Ishikawa (cell line): Measurements from ENCODE around the gene HMX1.

Source experiments
- CREB1 ChIP-seq: IDR thresholded peaks from 2 replicates; pipeline ENCODE4 v1.6.1; 2012; ENCODE audit warnings: low read depth
- EGR1 ChIP-seq: IDR thresholded peaks from 2 replicates; pipeline ENCODE4 v1.6.1; 2012
- EP300 ChIP-seq: IDR thresholded peaks from 2 replicates; pipeline ENCODE4 v1.6.1; 2012; ENCODE audit warnings: borderline replicate concordance
- NFIC ChIP-seq: IDR thresholded peaks from 2 replicates; pipeline ENCODE4 v1.6.1; 2012
- TAF1 ChIP-seq: IDR thresholded peaks from 2 replicates; pipeline ENCODE4 v1.6.1; 2012; ENCODE audit warnings: low read depth, mild to moderate bottlenecking
- TCF12 ChIP-seq: IDR thresholded peaks from 2 replicates; pipeline ENCODE4 v1.6.1; 2012; ENCODE audit warnings: low read depth
- YY1 ChIP-seq: IDR thresholded peaks from 2 replicates; pipeline ENCODE4 v1.6.1; 2012; ENCODE audit warnings: low read depth
- ZBTB7A ChIP-seq: IDR thresholded peaks from 2 replicates; pipeline ENCODE4 v1.6.1; 2012; ENCODE audit warnings: low read depth
- TF ChIP-seq, protein P1 (sequence below): IDR thresholded peaks from 2 replicates; pipeline ENCODE4 v1.6.1; 2012; ENCODE audit warnings: low read depth, mild to moderate bottlenecking

DNA sequence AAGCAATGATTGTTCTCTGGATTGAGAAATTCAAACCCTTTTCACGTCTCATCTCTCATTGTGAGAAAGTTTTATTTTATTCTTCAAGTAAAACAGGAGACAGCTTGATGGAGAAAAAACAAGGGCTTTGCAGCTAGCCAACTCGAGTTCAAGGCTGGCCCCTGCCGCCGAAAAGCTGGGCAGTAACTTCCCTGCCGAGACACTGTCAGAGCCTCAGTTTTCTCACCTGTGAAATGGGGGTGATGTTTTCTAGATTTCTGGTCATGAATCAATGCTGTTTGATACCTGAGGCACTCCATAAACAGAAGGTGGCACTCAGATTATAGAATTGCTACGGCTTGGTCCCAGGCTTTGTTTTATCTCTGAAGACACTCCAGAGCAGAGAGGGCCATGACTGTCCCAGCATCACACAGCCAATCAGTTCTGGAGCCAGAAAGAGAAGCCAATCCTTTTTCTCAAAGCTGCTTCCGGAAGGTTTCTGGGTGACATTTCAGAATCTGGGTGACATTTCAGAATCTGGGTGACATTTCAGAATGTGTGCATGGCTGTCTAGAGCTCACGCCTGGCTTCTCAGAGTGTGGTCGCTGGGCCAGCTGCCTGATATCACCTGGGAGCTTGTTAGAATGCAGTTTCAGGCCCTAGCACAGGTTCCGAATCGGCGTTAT is 33.2 kb downstream of the HMX1 start:
- TF ChIP-seq EGR1 (no peak), NFIC (no peak), EP300 (no peak), CREB1 (no peak), YY1 (no peak), TAF1 (no peak), TCF12 (no peak), ZBTB7A (no peak)
- TF ChIP-seq, protein P1, sequence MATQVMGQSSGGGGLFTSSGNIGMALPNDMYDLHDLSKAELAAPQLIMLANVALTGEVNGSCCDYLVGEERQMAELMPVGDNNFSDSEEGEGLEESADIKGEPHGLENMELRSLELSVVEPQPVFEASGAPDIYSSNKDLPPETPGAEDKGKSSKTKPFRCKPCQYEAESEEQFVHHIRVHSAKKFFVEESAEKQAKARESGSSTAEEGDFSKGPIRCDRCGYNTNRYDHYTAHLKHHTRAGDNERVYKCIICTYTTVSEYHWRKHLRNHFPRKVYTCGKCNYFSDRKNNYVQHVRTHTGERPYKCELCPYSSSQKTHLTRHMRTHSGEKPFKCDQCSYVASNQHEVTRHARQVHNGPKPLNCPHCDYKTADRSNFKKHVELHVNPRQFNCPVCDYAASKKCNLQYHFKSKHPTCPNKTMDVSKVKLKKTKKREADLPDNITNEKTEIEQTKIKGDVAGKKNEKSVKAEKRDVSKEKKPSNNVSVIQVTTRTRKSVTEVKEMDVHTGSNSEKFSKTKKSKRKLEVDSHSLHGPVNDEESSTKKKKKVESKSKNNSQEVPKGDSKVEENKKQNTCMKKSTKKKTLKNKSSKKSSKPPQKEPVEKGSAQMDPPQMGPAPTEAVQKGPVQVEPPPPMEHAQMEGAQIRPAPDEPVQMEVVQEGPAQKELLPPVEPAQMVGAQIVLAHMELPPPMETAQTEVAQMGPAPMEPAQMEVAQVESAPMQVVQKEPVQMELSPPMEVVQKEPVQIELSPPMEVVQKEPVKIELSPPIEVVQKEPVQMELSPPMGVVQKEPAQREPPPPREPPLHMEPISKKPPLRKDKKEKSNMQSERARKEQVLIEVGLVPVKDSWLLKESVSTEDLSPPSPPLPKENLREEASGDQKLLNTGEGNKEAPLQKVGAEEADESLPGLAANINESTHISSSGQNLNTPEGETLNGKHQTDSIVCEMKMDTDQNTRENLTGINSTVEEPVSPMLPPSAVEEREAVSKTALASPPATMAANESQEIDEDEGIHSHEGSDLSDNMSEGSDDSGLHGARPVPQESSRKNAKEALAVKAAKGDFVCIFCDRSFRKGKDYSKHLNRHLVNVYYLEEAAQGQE: no peak
